ENCODE data around the gene NPR2.
A peak's percentile ranks its signal among the peaks of the same experiment; 100 is the strongest.

Gene NPR2

DNA sequence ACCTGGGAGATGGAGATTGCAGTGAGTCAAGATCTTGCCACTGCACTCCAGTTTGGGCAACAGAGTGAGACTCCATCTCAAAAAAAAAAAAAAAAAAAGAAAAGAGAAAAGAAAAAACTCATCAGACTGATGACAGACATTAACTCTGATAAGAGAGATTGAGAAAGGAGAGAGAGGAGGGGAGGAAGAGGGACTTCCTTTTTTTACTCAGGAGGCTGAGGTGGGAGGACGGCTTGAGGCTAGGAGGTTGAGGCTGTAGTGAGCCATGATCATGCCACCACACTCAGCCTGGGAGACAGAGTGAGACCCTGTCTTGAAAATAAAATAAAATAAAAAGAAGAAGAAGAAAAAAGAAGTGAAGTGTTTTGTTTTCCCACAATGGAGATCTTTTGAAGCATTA is 27.6 kb upstream of the NPR2 start:
- DNase-seq (ENCODE audit: low read depth, low spot score), result no peak

GRCh38 chr9:35766997-35767396 is 24.4 kb upstream of the NPR2 start:
- no peak for DNase-seq (ENCODE audit: low read depth, low spot score)

DNA sequence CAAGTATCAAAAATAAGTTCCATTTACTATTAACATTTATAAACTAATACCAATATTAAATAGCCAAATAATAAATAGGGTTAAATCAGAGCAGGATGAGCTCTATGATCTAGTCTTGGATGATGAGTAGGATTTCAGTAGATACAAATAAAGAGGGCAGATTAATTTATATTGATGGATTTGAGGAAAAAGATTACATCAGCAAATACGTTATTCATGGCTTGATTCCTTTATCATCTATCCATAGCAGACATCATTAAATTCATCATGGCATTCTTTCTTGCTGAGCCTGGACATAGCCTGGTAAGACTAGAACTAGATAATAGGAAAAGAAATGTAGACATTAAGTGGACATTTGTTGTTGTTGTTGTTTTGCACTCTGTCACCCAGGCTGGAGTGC is 23.9 kb upstream of the NPR2 start:
- DNase-seq (ENCODE audit: low read depth, low spot score), result no peak

GRCh38 chr9:35769763-35770162 is 21.6 kb upstream of the NPR2 start:
- DNase-seq (ENCODE audit: low read depth, low spot score), result no peak

DNA sequence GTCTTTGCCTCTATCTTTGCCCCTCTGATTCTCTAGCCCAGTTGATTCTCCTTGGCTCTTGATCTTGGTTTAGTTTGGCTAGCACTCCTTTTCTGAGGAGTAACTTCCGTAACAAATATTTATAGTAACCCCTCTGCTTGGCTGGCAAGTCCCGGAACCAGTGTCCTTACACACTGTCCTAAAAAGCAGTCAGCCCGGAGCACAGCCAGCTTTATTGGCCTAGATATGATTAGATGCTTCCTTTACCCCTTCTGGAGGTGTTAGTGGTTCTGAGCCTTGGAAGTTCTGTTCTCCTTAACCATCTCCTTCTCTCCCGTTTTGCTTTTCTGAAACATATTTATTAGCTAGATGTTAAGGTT is 20.3 kb upstream of the NPR2 start:
- no peak for DNase-seq (ENCODE audit: low read depth, low spot score)

GRCh38 chr9:35771534-35771933 is 19.9 kb upstream of the NPR2 start:
- DNase-seq (ENCODE audit: low read depth, low spot score), result no peak

- DNase-seq (ENCODE audit: low read depth, low spot score), result no peak
Measured at GRCh38 chr9:35771943-35772342, 19.4 kb upstream of the NPR2 start.

GRCh38 chr9:35774907-35775635 is 16.3 kb upstream of the NPR2 start:
- DNase-seq (ENCODE audit: low read depth, low spot score), result no peak

- no peak for DNase-seq (ENCODE audit: low read depth, low spot score)
Measured at GRCh38 chr9:35776018-35776417, 15.4 kb upstream of the NPR2 start.

GRCh38 chr9:35778496-35778895 is 12.9 kb upstream of the NPR2 start:
- no peak for DNase-seq (ENCODE audit: low read depth, low spot score)

- DNase-seq (ENCODE audit: low read depth, low spot score), result no peak
Measured at GRCh38 chr9:35781066-35781465, 10.3 kb upstream of the NPR2 start.

- DNase-seq (ENCODE audit: low read depth, low spot score), result no peak
Measured at GRCh38 chr9:35783418-35783817, 8.0 kb upstream of the NPR2 start.

- no peak for DNase-seq (ENCODE audit: low read depth, low spot score)
Measured at GRCh38 chr9:35789541-35789940, 1.9 kb upstream of the NPR2 start.

DNA sequence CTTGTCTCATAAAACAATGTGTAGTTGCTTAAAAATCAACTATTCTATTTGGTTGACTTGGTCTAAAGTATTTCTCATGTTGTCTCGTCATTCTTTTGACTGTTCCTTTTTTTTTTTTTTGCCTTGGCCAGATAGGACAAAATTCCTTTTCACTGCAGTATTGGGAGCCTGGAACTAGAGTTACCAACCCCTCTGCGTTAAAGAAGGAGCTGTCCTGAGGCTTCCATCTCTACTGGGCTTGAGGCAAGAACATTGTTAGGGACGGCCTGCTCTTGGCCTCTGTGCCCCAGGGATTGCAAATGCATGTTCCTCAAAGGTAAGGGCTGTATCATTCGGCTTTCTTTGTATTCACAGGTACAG is 1.4 kb upstream of the NPR2 start:
- no peak for DNase-seq (ENCODE audit: low read depth, low spot score)

GRCh38 chr9:35790385-35791296 is 750 bp upstream of the NPR2 start:
- peak; percentile 40 for DNase-seq (ENCODE audit: low read depth, low spot score)

- DNase-seq (ENCODE audit: low read depth, low spot score), result no peak
Measured at GRCh38 chr9:35792024-35792813, 828 bp downstream of the NPR2 start.

GRCh38 chr9:35792826-35793225 is 1.4 kb downstream of the NPR2 start:
- DNase-seq (ENCODE audit: low read depth, low spot score), result no peak

GRCh38 chr9:35793461-35793860 is 2.1 kb downstream of the NPR2 start:
- DNase-seq (ENCODE audit: low read depth, low spot score), result no peak

GRCh38 chr9:35795695-35796094 is 4.3 kb downstream of the NPR2 start:
- no peak for DNase-seq (ENCODE audit: low read depth, low spot score)

DNA sequence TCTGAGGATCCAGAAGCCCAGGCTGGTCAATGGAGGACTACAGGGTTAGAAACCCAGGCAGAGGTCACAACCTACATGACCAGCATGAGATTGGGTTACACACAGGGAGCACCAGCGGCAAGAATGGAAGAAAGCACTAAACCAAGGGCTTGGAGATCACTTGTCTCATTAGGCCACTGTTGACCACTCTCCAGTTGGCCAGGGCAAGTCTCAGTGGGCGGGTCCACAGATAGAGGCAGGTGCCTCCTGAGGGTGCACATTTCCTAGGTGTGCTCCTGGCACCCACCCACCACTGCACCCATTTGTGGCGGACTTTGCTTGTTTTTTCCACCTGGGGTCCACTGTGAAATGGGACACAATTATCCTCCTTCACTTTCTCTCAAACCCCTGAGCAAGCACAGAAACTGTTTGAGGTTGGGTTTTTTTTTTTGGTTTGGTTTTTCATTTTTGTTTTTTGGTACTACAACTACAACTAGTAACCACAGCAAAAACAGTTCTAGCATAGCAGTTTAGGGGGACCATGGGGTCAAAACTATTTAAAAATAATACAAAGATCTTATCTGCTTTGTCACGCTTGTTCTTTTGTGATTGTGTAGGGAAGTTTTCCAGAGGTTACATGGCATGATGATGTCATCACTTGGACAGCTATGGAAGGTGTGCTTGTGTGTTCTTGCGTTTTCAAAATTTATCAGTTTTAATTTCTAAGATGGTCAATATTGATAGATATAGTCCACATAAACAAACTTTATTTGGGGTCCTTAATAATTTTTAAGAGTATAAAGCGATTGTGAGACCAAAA is 6.1 kb downstream of the NPR2 start:
- DNase-seq (ENCODE audit: low read depth, low spot score), result no peak

GRCh38 chr9:35798658-35799374 is 7.4 kb downstream of the NPR2 start:
- DNase-seq (ENCODE audit: low read depth, low spot score), result no peak

All from activated CD4-positive, CD25-positive, alpha-beta regulatory T cell treated with anti-CD3 and anti-CD28 coated beads, Interleukin-2, amount 50 U/mL, for 16 hours (primary cell).